Measurements from ENCODE around the gene LHX4.

LHX4 gene

DNA sequence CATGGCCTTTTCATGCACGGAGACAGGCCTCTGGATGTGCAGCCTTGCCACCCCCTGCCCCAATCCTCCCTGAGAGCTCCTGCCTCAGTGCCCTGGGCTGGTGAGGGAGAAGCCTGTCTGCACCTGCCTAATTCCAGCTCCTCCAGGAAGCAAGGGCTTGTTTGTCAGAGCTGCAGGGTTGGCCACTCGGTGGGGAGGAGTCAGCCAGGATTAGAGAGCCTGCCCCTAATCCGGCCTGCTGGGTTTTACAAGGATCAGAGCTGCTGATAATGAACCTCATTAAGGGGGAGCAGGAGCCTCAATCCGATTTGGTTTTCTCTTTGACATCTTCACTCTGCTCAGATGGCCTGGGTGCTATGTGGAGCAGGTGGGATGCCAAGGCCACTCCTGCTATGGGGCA lies 31.9 kb upstream of the LHX4 start:
- H3K27ac ChIP-seq (ENCODE audit: low read depth, low read length, poor library complexity, severe bottlenecking): no peak overlapping the region
- H3F3A ChIP-seq (ENCODE audit: insufficient read depth, low read length): no peaks in the 10 kb centered on the region
- H3K79me2 ChIP-seq (ENCODE audit: insufficient read depth, low read length): no peaks in the 10 kb centered on the region
- H3K9ac ChIP-seq (ENCODE audit: low read length): no peak overlapping the region
- H2AFZ ChIP-seq (ENCODE audit: low read length): no peak overlapping the region
- no peaks in the 10 kb centered on the region for H4K20me1 ChIP-seq (ENCODE audit: insufficient read depth, low read length)
- TF ChIP-seq EZH2 (IDR thresholded peaks at IDR 0.05; ENCODE audit: borderline replicate concordance, low read length) (no peak), CTCF (IDR thresholded peaks at IDR 0.05; ENCODE audit: low read length) (no peak)
- no peak overlapping the region for H3K4me3 ChIP-seq (ENCODE audit: low read depth, low read length, poor library complexity, severe bottlenecking)
- no peaks in the 10 kb centered on the region for H3K9me3 ChIP-seq (ENCODE audit: low read length)
- H3K36me3 ChIP-seq (ENCODE audit: insufficient read depth, low read length): no peaks in the 10 kb centered on the region
- H3K9me2 ChIP-seq (ENCODE audit: low read depth, low read length): no peaks in the 10 kb centered on the region
- no peaks in the 10 kb centered on the region for H3K4me1 ChIP-seq (ENCODE audit: insufficient read depth, low read length, severe bottlenecking)
- no peaks in the 10 kb centered on the region for H3K27me3 ChIP-seq (ENCODE audit: insufficient read depth, low read length)
- H3K4me2 ChIP-seq (ENCODE audit: low read length): no peak overlapping the region

DNA sequence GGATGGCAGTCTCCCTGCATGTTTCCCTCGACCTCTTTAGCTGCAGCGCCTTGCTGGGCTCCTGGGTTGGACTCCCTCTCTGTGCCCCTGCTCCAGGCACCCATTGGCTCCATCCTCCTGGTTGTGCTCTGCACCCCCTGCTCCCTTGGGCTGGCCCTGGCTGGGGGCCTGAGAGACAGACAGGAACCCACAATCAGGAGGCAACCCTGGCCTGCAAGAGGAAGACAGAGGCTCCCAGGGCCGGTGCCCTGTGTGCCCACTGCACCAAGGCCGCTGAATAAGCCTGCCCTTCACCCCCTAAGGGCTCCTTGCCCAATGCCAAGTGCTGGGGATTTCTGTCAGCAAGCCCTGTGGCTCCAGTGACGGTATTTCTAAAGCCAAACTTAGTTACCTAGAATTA lies 31.5 kb upstream of the LHX4 start:
- Histone ChIP-seq H3K4me2 (ENCODE audit: low read length) (no peak overlapping the region), H3K9me3 (ENCODE audit: low read length) (no peaks in the 10 kb centered on the region), H3K27me3 (ENCODE audit: insufficient read depth, low read length) (no peaks in the 10 kb centered on the region), H3K4me3 (ENCODE audit: low read depth, low read length, poor library complexity, severe bottlenecking) (no peak overlapping the region), H3F3A (ENCODE audit: insufficient read depth, low read length) (no peaks in the 10 kb centered on the region), H3K4me1 (ENCODE audit: insufficient read depth, low read length, severe bottlenecking) (no peaks in the 10 kb centered on the region), H3K79me2 (ENCODE audit: insufficient read depth, low read length) (no peaks in the 10 kb centered on the region), H3K9ac (ENCODE audit: low read length) (no peak overlapping the region), H2AFZ (ENCODE audit: low read length) (no peak overlapping the region), H4K20me1 (ENCODE audit: insufficient read depth, low read length) (no peaks in the 10 kb centered on the region), H3K9me2 (ENCODE audit: low read depth, low read length) (no peaks in the 10 kb centered on the region), H3K27ac (ENCODE audit: low read depth, low read length, poor library complexity, severe bottlenecking) (no peak overlapping the region), H3K36me3 (ENCODE audit: insufficient read depth, low read length) (no peaks in the 10 kb centered on the region)
- no peak for TF ChIP-seq CTCF (IDR thresholded peaks at IDR 0.05; ENCODE audit: low read length)
- TF ChIP-seq EZH2 (IDR thresholded peaks at IDR 0.05; ENCODE audit: borderline replicate concordance, low read length): no peak

DNA sequence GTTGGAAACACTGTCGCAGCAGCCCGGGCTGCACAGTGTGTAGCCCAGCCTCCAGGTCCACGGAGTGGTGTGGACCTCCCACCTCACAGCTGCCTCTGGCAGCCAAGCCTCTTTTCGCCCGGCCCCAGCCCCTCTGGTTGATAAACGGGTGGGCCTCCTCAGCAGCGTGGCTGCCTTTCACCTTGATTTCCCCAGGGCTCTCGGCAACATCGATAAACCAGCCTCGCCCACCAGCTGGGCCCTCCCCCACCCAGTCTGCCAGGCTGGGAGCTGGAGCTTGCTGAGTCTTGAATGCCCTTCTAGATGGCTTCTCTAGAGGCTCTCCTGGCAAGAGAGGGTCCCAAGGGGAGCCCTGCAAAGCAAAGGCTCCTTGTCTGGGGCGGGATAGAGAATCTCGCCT lies 31.0 kb upstream of the LHX4 start:
- Histone ChIP-seq H3K4me3 (ENCODE audit: low read depth, low read length, poor library complexity, severe bottlenecking) (no peak overlapping the region), H4K20me1 (ENCODE audit: insufficient read depth, low read length) (no peaks in the 10 kb centered on the region), H3K4me1 (ENCODE audit: insufficient read depth, low read length, severe bottlenecking) (no peaks in the 10 kb centered on the region), H3K27ac (ENCODE audit: low read depth, low read length, poor library complexity, severe bottlenecking) (no peak overlapping the region), H3K27me3 (ENCODE audit: insufficient read depth, low read length) (no peaks in the 10 kb centered on the region), H3K9me3 (ENCODE audit: low read length) (no peaks in the 10 kb centered on the region), H3K36me3 (ENCODE audit: insufficient read depth, low read length) (no peaks in the 10 kb centered on the region), H3F3A (ENCODE audit: insufficient read depth, low read length) (no peaks in the 10 kb centered on the region), H3K9me2 (ENCODE audit: low read depth, low read length) (no peaks in the 10 kb centered on the region), H3K79me2 (ENCODE audit: insufficient read depth, low read length) (no peaks in the 10 kb centered on the region), H3K9ac (ENCODE audit: low read length) (no peak overlapping the region), H2AFZ (ENCODE audit: low read length) (no peak overlapping the region), H3K4me2 (ENCODE audit: low read length) (no peak overlapping the region)
- no peak for TF ChIP-seq EZH2 (IDR thresholded peaks at IDR 0.05; ENCODE audit: borderline replicate concordance, low read length)
- no peak for TF ChIP-seq CTCF (IDR thresholded peaks at IDR 0.05; ENCODE audit: low read length)
